HG02798 (cell line): ENCODE data around the gene STIMATE.

Experiments
- ATAC-seq: cut with Tn5 transposase; IDR thresholded peaks from one replicate; pipeline ENCODE4 v1.9.1; 2021; ENCODE audit warnings: mild to moderate bottlenecking; ENCODE audit not compliant: unreplicated experiment, poor library complexity

Gene STIMATE

DNA sequence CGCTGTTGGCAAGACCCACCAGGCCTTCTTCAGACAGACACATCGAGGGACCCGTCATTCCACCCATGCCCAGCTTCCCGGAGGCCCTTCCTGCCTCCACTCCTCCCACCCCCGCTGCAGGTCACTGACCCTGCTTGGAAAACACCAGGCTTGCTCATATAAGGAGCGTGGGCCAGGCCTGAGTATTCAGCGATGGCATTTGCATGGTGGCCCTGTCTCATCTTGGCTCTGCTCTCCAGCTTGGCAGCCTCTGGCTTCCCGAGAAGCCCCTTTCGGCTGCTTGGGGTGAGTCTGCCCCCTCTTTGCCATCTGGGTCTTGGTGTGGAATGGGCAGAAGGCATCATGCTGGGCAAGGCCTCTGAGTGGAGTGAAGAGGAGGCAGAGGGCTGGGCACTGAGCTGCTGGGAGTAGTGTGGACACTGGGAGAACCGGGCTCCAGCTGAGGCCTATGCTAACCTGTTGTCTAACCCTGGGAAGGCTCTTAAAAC lies 102.7 kb downstream of the STIMATE start, which contains the start of gene ITIH3:
TSS of gene ITIH3 (plus strand) at position 185 of the 488 bp plus-strand sequence. CDS start at position 193, 8 bp downstream.
- no peak for ATAC-seq

DNA sequence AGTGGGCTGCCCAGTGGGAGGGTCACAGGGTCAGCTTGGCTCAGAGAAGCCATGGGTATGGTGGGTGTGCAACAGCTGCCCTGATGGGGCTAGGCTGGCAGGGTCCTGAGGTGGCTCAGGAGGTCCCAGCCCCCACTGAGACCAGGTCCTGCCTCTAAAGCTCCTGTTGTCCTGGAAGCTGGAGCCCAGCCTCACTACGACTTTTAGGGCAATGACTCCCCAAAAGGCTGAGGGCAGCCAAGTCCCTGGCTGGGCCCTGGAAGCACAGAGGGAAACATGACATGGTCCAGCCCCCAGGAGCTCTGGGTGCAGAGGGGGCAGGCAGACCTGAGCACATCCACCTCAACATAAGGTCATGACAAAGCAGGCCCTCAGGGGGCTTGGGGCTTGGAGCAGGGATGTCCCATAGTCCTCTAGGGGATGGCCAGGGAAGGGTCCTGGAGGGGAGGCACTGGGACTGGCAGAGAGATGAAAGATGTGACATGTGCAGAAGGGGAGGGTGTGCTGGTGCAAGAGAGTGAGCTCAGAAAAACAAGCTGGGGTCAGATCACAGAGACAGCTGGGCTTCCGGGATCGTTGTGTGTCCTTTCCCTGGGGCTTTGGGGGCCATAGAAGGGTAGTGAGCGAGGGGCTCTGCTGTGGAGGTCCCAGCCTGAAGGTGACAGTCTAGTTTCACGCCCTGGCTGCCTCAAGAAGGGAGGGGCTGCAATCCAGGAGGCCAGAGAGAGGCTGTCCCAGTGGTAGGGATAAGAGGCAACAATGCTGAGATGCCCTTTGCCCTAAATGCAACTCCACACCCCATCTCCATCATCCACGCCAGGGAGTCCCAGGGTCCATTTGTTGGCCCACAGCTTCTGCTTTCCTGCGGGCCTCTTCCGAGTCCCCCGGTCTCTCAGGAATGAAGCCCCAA lies 103.4 kb downstream of the STIMATE start:
- no peak for ATAC-seq

DNA sequence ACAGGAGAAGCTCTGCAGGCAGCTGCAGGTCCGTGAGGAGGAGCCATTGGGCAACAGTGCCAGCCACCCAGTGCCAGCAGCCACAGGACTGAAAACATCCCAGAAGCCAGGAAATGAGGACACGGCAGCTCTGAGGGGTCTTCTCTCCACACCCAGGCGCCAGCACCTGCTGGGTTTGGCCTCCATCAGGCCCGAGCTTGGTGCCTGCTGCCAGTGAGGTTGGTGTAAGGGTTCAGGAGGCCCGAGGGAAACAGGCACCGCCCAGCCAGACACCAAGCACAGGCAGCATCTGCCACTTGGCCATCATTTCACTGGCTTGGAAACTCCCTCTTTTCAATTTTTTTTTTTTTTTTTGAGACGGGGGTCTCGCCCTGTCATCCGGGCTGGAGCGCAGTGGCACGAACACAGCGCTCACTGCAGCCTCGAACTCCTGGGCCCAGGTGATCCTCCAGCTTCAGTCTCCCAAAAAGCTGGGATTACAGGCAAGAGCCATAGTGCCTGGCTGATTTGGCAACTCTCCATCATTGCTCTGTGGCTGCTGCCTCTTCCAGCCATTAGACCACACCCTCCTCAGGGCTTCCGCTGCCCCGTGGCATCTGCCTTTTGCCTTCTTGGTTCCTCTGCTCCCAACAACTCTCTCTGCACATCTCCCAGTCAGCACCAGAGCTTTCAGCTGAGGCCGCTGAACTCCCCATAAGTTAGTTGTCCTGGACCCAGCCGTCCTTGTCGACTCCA lies 104.2 kb downstream of the STIMATE start:
- ATAC-seq = no peak

DNA sequence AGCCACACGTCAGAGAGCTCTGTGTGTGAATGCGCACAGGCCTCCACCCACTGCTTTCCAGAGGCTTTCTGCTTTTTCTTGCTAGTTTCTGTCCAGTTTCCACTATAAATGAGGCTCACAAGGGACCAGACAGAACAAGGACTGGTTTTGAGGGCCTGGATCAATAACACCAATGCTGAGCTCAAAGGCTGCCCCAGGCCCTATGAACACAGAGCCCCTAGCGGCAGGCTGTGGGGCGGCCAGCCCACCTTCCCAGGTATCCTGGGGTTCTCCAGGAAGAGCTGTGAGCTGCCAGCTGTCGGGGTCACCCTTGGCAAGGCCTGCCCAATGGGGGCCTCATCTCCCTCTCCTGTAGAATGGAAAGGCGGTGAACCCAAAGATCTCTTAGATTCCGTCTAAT lies 104.9 kb downstream of the STIMATE start:
- ATAC-seq = no peak

GRCh38 chr3:52791928-52792327 lies 105.4 kb downstream of the STIMATE start:
- no peak for ATAC-seq

DNA sequence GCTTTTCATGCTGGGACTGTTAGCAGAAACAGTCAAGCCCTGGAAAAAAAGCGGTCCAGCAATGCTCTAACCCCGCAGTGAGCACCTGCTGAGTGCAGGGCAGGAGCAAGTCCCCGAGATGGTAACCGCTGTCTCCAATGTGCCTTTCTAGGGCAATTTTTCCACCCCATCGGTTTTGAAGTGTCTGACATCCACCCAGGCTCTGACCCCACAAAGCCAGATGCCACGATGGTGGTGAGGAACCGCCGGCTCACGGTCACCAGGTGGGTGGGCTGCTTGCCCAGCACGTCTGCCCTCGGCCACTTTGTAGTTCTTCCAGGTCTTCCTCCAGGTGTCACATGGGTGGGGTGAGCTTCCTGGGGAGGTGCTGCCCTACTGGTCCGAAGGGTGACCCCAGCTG lies 106.0 kb downstream of the STIMATE start:
- no peak for ATAC-seq

DNA sequence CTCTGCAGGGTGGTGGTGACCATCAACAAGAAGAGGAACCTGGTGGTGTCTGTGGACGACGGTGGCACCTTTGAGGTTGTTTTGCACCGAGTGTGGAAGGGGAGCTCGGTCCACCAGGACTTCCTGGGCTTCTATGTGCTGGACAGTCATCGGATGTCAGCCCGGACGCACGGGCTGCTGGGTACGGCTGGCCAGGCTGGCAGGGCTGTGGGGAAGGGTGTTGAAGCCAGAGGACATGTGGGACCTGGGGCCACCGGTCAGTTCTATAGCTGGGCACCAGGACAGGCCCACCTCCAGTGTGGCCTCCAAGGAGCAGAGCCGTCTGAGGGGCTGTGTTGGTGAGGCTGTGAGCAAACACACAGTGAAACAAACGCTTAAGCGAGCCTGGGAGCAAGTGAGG lies 106.6 kb downstream of the STIMATE start:
- no peak for ATAC-seq

GRCh38 chr3:52790337-52790736 lies 107.0 kb downstream of the STIMATE start:
- ATAC-seq = no peak

DNA sequence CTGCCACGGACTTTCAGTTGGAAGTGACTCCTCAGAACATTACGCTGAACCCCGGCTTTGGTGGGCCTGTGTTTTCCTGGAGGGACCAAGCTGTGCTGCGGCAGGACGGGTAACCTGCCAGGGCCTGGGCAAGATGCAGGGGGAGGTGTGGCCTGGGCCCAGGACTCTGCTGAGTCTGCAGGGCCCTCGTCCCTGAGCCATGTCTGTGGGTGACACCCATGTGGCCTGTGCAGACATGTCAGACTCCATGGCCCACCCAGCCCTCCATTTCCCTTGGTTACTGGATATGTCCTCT lies 107.7 kb downstream of the STIMATE start:
- ATAC-seq = no peak

DNA sequence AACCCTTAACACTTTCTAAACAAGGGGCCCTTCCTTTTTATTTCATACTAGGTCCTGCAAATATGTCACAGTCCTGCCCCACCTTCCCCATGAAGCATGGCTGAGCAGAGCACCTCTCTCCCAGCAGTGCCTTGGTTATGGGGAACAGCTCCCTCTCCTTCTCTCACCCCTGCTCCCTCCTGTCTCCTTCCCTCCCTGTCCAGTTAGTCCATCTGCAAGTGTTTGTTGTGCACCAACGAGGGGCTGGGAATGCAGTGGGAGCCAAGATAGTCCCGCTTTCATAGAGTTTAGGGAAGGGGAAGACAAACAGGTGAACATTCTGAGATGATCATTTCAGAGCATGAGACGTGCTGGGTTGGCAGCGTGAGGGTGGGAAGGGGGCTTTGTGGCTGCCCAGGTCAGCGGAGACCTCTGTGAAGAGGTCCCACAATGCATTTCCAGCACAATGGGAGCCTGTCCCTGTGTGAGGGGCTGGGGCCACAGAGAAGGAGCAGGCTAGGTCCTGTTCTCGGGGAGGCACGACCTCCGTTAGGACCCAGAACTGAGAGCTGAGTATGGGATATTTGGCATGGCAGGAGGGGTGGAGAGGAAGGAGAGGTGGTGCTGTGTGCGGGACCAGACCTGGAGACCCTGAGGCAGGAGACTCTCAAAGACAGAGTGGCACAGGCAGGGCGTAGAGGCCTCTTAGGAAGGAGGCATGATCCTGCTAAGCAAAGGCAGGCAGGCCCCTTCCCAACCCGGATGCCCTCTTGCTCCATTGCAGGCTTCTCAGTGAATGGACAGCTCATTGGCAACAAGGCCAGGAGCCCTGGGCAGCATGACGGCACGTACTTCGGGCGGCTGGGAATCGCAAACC lies 108.2 kb downstream of the STIMATE start:
- no peak for ATAC-seq

GRCh38 chr3:52787672-52788625 lies 109.4 kb downstream of the STIMATE start:
- no peak for ATAC-seq

- ATAC-seq = no peak
These were observed 110.1 kb downstream of the STIMATE start for GRCh38 chr3:52787246-52787645.
